Measurements from ENCODE around the gene GULP1.
A peak's percentile ranks its signal among the peaks of the same experiment; 100 is the strongest.

The GULP1 gene

DNA sequence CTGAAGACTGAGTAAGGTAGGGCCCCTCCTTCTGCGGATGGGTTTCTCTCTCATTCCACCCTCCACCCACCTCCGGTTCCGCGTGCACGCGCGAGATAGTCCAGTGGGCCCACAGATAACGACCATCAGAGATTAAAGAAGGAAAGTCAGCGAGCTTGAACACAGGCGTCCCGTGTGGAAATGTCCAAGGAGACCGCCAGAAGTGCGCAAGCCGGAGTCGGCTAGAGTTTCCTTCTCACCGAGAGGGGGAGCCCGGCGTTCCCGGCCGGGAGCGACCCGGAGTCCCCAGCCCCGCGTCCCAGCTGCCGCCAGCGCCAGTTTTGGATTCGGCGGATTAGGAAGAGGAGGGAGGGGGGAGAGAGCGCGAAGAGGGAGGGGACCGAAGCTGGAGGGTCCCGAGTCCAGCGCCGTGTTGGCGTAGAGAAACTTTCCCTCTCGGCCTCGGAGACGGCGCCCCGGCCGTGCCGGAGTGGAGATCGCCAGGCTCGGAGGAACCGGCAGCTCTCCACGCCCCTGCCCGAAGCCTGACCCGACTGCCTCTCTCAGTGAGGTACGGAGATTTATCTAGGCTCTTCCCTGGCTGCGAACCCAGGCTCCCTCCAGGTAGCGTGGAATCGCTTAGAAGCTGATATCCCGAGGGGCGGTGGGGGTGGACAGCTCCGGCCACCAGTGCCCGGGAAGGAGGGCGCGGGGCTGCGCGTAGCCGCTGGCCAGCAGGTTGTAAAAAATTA is at the start of gene GULP1:
GULP1 (plus strand) TSS at position 258 of the 731 bp plus-strand sequence. CDS start 185,829 bp downstream, outside the sequence.
- TF ChIP-seq CTCF (IDR thresholded peaks at IDR 0.05) = peak; percentile 52
- DNase-seq (ENCODE audit: low spot score) = peak; percentile 87
- H3K4me3 ChIP-seq = peak within 1 kb of the TSS; percentile 93
- H3K27ac ChIP-seq = peak within 1 kb of the TSS; percentile 95 to 98

GRCh38 chr2:188243381-188243780 is 48.3 kb upstream of the GULP1 start:
- TF ChIP-seq CTCF (IDR thresholded peaks at IDR 0.05) = no peak
- Histone ChIP-seq H3K4me3 (no peak overlapping the region), H3K27ac (no peak overlapping the region)
- no peak for DNase-seq (ENCODE audit: low spot score)

DNA sequence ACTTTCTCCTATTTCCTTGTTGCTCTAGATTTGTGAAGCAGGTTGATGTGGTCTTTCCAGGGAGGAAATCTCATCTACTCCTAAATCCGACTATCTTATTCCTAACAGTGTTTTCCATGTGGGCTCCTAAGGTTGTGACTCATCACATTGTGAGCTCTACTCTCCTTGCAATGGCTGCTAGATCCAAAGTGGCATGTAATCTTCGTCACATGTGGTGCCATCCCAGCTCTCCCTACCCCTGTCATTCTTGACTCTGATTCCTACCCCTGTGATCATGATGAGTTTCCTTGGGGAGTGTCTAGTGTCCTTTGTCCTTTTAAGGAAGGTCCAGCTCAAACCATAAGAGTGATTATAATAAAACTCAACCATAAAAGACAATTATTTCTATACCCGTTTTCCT is 47.3 kb upstream of the GULP1 start:
- Histone ChIP-seq H3K27ac (no peak overlapping the region), H3K4me3 (no peak overlapping the region)
- no peak for TF ChIP-seq CTCF (IDR thresholded peaks at IDR 0.05)
- DNase-seq (ENCODE audit: low spot score) = no peak

DNA sequence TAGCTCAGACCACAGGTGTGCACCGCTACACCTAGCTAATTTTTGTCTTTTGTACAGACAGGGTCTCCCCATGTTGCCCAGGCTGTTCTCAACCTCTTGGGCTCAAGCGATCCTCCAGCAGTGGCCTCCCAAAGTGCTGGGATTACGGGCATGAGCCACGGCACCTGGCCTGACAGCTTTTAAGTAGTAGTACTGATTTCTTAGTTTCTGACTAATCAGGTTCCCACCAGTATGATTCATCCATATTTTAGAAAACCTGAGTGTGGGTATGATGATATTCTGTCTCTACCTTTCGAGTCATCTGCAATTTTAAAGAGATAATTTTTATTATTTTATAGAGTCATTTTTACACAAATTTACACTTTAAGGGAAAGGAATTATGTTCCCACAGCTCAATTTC is 46.4 kb upstream of the GULP1 start:
- no peak overlapping the region for H3K4me3 ChIP-seq
- DNase-seq (ENCODE audit: low spot score) = no peak
- TF ChIP-seq CTCF (IDR thresholded peaks at IDR 0.05) = no peak
- no peak overlapping the region for H3K27ac ChIP-seq

- no peak overlapping the region for H3K27ac ChIP-seq
- no peak overlapping the region for H3K4me3 ChIP-seq
- no peak for TF ChIP-seq CTCF (IDR thresholded peaks at IDR 0.05)
- no peak for DNase-seq (ENCODE audit: low spot score)
Measured at GRCh38 chr2:188248513-188248912, 43.2 kb upstream of the GULP1 start.

GRCh38 chr2:188251034-188251433 is 40.6 kb upstream of the GULP1 start:
- DNase-seq (ENCODE audit: low spot score) = no peak
- TF ChIP-seq CTCF (IDR thresholded peaks at IDR 0.05) = no peak
- no peak overlapping the region for H3K4me3 ChIP-seq
- no peak overlapping the region for H3K27ac ChIP-seq

- TF ChIP-seq CTCF (IDR thresholded peaks at IDR 0.05) = no peak
- H3K27ac ChIP-seq = no peak overlapping the region
- no peak overlapping the region for H3K4me3 ChIP-seq
- no peak for DNase-seq (ENCODE audit: low spot score)
Measured at GRCh38 chr2:188256420-188256819, 35.3 kb upstream of the GULP1 start.

Data from coronary artery (tissue), 2 donors.